ENCODE measurements around the gene ADAMTS5.

DNA sequence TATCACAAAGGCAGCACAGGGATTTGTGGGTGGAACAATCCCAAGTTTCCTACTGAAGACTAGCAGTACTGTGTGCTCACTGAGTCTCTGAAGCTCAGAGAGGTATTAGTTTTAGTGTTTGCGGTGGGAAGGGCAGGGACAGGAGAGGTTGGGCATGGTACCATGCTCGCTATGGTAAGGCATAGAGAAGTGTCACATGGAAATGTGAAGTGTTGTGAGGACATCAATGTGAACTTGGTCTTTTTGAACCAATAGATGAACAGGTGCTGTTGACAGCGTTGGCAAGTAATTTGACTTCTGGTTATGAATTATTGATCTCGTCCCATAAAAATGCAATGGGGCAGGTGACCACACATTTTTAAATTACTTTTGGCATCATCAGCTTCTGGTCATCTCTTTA lies 65.9 kb downstream of the ADAMTS5 start:
- TF ChIP-seq CTCF (IDR thresholded peaks at IDR 0.05; ENCODE audit: low read depth, low read length) = no peak
- no peak for TF ChIP-seq EZH2phosphoT487 (IDR thresholded peaks at IDR 0.05; ENCODE audit: low read depth)
